ENCODE results near the gene JAK3.

Gene JAK3

DNA sequence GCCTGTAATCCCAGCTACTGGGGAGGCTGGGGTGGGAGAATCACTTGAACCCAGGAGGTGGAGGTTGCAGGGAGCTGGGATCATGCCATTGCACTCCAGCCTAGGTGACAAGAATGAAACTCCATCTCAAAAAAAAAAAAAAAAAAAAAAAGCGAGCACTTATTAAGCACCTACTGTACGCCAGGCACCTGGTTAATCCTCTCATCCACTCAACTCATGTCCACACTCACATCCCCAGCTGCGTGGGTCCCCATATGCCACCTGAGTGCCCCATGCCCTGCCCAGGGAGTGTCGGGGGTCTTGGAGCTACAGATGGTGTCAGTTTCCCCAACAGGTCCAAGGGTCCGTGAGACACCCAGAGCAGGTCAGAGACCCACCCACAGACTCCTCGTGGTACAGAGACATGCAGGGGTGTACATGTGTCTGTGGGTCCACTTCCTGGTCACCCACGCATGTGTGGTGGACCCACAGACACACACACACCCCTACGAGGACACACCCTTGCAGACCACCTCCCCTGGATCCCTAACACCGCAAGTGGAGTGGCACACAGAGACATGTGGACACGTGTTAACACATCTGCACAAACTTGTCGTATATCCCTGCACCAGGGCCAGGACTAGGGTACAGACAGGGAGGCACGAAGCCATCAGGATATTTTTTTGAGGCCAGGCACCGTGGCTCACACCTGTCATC is 30.0 kb downstream of the JAK3 start:
- in situ Hi-C loops (cut with HindIII; ENCODE audit: low sequenced_read_pairs) = no loop called here
- TF ChIP-seq, protein P1, sequence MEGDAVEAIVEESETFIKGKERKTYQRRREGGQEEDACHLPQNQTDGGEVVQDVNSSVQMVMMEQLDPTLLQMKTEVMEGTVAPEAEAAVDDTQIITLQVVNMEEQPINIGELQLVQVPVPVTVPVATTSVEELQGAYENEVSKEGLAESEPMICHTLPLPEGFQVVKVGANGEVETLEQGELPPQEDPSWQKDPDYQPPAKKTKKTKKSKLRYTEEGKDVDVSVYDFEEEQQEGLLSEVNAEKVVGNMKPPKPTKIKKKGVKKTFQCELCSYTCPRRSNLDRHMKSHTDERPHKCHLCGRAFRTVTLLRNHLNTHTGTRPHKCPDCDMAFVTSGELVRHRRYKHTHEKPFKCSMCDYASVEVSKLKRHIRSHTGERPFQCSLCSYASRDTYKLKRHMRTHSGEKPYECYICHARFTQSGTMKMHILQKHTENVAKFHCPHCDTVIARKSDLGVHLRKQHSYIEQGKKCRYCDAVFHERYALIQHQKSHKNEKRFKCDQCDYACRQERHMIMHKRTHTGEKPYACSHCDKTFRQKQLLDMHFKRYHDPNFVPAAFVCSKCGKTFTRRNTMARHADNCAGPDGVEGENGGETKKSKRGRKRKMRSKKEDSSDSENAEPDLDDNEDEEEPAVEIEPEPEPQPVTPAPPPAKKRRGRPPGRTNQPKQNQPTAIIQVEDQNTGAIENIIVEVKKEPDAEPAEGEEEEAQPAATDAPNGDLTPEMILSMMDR (IDR thresholded peaks at IDR 0.05; ENCODE audit: low read depth, low read length) = no peak
- no peak overlapping the region for H3K4me3 ChIP-seq (ENCODE audit: low read depth, low read length)
- no peak for DNase-seq (ENCODE audit: low read depth, low spot score)

DNA sequence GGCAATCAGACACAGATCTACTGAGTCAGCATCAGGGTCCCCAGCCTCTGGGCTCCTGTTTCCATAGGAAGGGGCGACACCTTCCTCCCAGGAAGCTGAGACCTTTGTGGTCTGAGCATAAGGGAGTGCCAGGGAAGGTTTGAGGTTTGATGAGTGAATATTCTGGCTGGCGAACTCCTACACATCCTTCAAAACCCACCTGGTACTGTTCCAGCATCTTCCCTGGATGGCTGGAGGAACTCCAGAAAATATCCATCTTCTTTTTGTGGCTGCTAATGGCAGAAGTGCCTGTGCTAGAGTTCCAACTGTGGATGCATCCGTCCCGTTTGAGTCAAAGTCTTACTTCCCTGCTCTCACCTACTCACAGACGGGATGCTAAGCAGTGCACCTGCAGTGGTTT is 35.7 kb downstream of the JAK3 start:
- TF ChIP-seq, protein P1 (IDR thresholded peaks at IDR 0.05; ENCODE audit: low read depth, low read length) = no peak
- no peak for DNase-seq (ENCODE audit: low read depth, low spot score)
- in situ Hi-C loops (cut with HindIII; ENCODE audit: low sequenced_read_pairs) = no loop called here
- no peak overlapping the region for H3K4me3 ChIP-seq (ENCODE audit: low read depth, low read length)

DNA sequence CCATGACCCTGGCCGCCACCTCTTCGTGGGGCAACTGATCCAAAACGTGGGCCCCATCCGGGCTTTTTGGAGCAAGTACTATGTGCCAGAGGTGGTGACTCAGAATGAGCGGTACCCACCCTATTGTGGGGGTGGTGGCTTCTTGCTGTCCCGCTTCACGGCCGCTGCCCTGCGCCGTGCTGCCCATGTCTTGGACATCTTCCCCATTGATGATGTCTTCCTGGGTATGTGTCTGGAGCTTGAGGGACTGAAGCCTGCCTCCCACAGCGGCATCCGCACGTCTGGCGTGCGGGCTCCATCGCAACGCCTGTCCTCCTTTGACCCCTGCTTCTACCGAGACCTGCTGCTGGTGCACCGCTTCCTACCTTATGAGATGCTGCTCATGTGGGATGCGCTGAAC is 36.1 kb downstream of the JAK3 start:
- no peak overlapping the region for H3K4me3 ChIP-seq (ENCODE audit: low read depth, low read length)
- TF ChIP-seq, protein P1 (IDR thresholded peaks at IDR 0.05; ENCODE audit: low read depth, low read length) = no peak
- DNase-seq (ENCODE audit: low read depth, low spot score) = no peak
- in situ Hi-C loops (cut with HindIII; ENCODE audit: low sequenced_read_pairs) = no loop called here

DNA sequence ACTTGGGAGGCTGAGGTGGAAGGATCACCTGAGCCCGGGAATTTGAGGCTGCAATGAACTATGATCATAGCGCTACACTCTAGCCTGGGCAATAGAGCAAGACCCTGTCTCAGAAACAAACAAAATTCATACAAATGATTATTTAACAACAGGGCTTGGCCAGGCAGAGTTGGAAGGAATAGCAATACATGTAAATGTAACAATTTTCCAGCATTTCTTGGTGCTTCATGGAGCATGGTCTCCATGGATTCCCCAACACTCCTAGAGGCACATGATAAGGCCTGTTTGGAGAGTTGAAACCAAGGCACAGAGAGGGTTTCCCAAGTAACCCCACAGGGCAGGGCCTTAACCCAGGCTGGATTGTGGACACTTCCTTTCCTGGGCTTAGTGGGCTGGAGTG is 36.7 kb downstream of the JAK3 start:
- H3K4me3 ChIP-seq (ENCODE audit: low read depth, low read length) = no peak overlapping the region
- no peak for DNase-seq (ENCODE audit: low read depth, low spot score)
- TF ChIP-seq, protein P1 (IDR thresholded peaks at IDR 0.05; ENCODE audit: low read depth, low read length) = no peak
- in situ Hi-C loops (cut with HindIII; ENCODE audit: low sequenced_read_pairs) = no loop called here

DNA sequence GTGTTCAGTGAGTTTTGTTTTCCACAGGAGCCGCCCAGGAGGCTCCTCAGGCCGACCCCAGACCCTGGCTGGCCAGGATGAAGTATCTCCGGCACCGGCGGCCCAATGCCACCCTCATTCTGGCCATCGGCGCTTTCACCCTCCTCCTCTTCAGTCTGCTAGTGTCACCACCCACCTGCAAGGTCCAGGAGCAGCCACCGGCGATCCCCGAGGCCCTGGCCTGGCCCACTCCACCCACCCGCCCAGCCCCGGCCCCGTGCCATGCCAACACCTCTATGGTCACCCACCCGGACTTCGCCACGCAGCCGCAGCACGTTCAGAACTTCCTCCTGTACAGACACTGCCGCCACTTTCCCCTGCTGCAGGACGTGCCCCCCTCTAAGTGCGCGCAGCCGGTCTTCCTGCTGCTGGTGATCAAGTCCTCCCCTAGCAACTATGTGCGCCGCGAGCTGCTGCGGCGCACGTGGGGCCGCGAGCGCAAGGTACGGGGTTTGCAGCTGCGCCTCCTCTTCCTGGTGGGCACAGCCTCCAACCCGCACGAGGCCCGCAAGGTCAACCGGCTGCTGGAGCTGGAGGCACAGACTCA is 40.0 kb downstream of the JAK3 start:
- no peak overlapping the region for H3K4me3 ChIP-seq (ENCODE audit: low read depth, low read length)
- TF ChIP-seq, protein P1 (IDR thresholded peaks at IDR 0.05; ENCODE audit: low read depth, low read length) = no peak
- DNase-seq (ENCODE audit: low read depth, low spot score) = no peak
- in situ Hi-C loops (cut with HindIII; ENCODE audit: low sequenced_read_pairs) = no loop called here

DNA sequence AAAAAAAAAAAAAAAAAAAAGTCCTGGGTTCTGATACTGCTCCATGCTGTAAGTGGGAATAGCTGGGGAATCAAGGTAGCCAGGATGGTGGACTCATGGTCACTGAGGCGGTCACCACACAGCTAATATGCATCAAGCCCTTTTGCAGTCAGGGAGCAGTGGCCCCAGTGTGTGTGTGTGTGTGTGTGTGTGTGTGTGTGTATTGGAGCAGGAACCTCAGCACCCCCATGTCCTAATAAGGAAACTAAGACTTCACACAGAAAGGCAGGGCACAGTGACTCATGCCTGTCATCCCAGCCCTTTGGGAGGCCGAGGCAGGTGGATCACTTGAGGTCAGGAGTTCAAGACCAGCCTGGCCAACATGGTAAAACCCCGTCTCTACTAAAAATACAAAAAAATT is 40.8 kb downstream of the JAK3 start:
- no peak overlapping the region for H3K4me3 ChIP-seq (ENCODE audit: low read depth, low read length)
- TF ChIP-seq, protein P1 (IDR thresholded peaks at IDR 0.05; ENCODE audit: low read depth, low read length) = no peak
- no peak for DNase-seq (ENCODE audit: low read depth, low spot score)
- in situ Hi-C loops (cut with HindIII; ENCODE audit: low sequenced_read_pairs) = no loop called here
